Vagina (tissue), 2 donors: ENCODE data around the gene ZNF579. TPM values are rescaled to one million over a fixed set of nuclear protein-coding genes. Genes with fewer than 3 reads are reported as not detected.
A peak's percentile ranks its signal among the peaks of the same experiment; 100 is the strongest.

Experiments
- DNase-seq, 2 donors: peaks; one replicate each; pipeline ENCODE4 v3.0.0-alpha.2; 2017; ENCODE audit errors: extremely low spot score in 2 of 2
- H3K27ac ChIP-seq: fragments of 200-600 bp; sonication (generic); one replicate; pipeline ENCODE4 v1.5.1; 2019
- H3K27me3 ChIP-seq: fragments of 200-600 bp; sonication (generic); one replicate; pipeline ENCODE4 v1.5.1; 2019
- H3K36me3 ChIP-seq, 2 donors: fragments of 200-600 bp; sonication (generic); one replicate each; pipeline ENCODE4 v1.5.1; 2017 to 2019
- H3K4me1 ChIP-seq: fragments of 200-600 bp; sonication (generic); one replicate; pipeline ENCODE4 v1.5.1; 2019
- H3K4me3 ChIP-seq, 2 donors: fragments of 200-600 bp; sonication (generic); 1 replicate in 1 of 2; 2 replicates in 1 of 2; pipeline ENCODE4 v1.5.1; 2016 to 2019
- H3K9me3 ChIP-seq: fragments of 200-600 bp; sonication (generic); one replicate; pipeline ENCODE4 v1.5.1; 2019
- CTCF ChIP-seq, 3 experiments: fragments of 450-650 bp in 2 of 3; fragments of 200-600 bp in 1 of 3; sonication (generic) in 1 of 3; IDR thresholded peaks; one replicate each; pipeline ENCODE4 v1.5.1; 2017 to 2019; ENCODE audit warnings: antibody characterized with exemption in 3 of 3, mild to moderate bottlenecking in 2 of 3, moderate library complexity in 2 of 3
- POLR2A ChIP-seq, 2 donors: fragments of 450-650 bp; IDR thresholded peaks; one replicate each; pipeline ENCODE4 v1.6.1; 2017; ENCODE audit warnings: antibody characterized with exemption in 2 of 2, mild to moderate bottlenecking in 2 of 2, moderate library complexity in 2 of 2
- POLR2AphosphoS5 ChIP-seq, 2 donors: sonication (generic); formaldehyde crosslinking; IDR thresholded peaks; one replicate each; pipeline ENCODE4 v1.9.0; 2017; ENCODE audit warnings: antibody characterized with exemption in 2 of 2, mild to moderate bottlenecking in 2 of 2, low read depth in 1 of 2; ENCODE audit not compliant: insufficient read depth in 1 of 2
- intact Hi-C: fragments of 100-400 bp; cut with DNase I; formaldehyde crosslinking; loops from one replicate; pipeline ENCODE4 v1.15.1; 2023
- total RNA-seq: library from RNA; depleted of rRNA; stranded (reverse); fragments of >200 nt; gene quantifications from one replicate; pipeline ENCODE4 v1.2.3, GENCODE V29; 2016

ZNF579 gene
- total RNA-seq: 3.2 TPM

DNA sequence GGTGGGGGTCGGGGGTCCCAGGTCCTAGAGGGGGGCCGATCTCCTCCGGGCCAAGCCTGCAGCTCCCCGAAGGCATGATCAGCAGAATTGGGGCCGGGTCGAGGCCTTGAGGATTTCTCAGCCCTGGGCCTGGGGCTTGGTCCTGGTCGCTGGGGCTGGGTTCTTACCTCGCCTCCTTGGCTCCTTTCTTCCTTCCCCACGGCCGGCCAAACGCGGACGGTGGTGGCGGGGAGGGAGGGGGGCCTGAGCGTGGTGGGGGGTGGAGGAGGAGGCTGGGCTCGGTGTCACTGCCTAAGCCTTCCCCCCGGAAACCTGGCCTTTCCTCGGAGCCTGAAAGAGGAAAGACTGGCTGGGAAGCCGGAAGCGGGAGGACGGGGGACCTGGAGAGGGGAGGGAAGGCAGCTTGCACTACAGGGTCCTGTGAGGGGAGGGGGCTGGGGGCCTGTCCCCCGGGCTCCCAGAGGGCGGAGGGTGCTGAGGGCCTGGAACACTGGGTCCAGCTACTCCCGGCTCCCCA, at the start of gene ZNF579:
TSS of gene ZNF579 (minus strand) at position 221 of the 517 bp plus-strand sequence. CDS start 1,209 bp downstream, outside the sequence.
- H3K27ac ChIP-seq: peak within 1 kb of the TSS; percentile 96
- intact Hi-C loops: no loop called here
- no peak for TF ChIP-seq POLR2A (IDR thresholded peaks at IDR 0.05)
- TF ChIP-seq CTCF (IDR thresholded peaks at IDR 0.05): no peak
- TF ChIP-seq POLR2AphosphoS5 (IDR thresholded peaks at IDR 0.05; ENCODE audit: insufficient read depth in 1 of 2, low read depth in 1 of 2): peak; percentile 15 to 48
- H3K4me3 ChIP-seq: peak within 1 kb of the TSS; percentile 96
- no peaks in the 10 kb centered on the region for H3K27me3 ChIP-seq
- no peak for DNase-seq
- peaks cover 27% of the 10 kb centered on the region for H3K4me1 ChIP-seq
- H3K9me3 ChIP-seq: no peaks in the 10 kb centered on the region
- peaks cover 0 to 7% of the 10 kb centered on the region in 2 donors for H3K36me3 ChIP-seq

DNA sequence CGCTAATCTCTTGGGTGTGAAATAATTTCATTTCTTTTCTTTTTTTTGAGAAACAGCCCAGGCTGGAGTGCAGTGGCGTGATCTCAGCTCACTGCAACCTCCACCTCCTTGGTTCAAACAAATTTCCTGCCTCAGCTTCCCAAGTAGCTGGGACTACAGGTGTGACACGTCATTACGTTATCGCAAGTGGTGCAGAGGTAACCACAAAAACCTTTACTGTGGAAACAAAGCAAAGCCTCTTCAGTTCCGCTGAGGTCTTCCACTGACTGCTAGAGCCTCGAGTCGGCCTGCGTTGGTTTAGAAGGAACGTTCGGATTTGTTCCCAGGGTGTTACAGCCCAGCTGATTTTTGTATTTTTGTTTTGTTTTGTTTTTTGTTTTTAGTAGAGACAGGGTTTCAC, 45.7 kb upstream of the ZNF579 start:
- no peak overlapping the region for H3K4me3 ChIP-seq
- H3K4me1 ChIP-seq: peaks cover 14% of the 10 kb centered on the region
- TF ChIP-seq POLR2AphosphoS5 (IDR thresholded peaks at IDR 0.05; ENCODE audit: insufficient read depth in 1 of 2, low read depth in 1 of 2): no peak
- TF ChIP-seq POLR2A (IDR thresholded peaks at IDR 0.05): no peak
- no peak overlapping the region for H3K27ac ChIP-seq
- H3K36me3 ChIP-seq: no peaks in the 10 kb centered on the region
- intact Hi-C loops: no loop called here
- DNase-seq: no peak
- H3K9me3 ChIP-seq: no peaks in the 10 kb centered on the region
- no peaks in the 10 kb centered on the region for H3K27me3 ChIP-seq

DNA sequence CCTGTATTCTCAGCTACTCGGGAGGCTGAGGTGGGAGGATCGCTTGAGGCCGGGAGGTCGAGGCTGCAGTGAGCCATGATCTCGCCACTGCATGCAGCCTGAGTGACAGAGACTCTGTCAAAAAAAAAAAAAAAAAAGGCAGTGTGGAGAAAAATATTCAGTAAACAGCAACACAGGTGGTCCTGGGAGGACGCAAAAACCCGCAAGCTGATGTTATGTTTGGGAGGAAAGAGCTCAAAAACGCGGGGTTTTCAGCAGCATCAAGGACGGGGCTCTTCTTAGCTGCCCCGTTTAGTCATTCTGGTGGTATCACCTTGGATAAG, 44.3 kb upstream of the ZNF579 start:
- Histone ChIP-seq H3K4me1 (peaks cover 14% of the 10 kb centered on the region), H3K4me3 (peak overlapping the region; percentile 64 to 69), H3K9me3 (no peaks in the 10 kb centered on the region), H3K36me3 (no peaks in the 10 kb centered on the region), H3K27ac (peak overlapping the region; percentile 97), H3K27me3 (no peaks in the 10 kb centered on the region)
- intact Hi-C loops: no loop called here
- no peak for TF ChIP-seq POLR2A (IDR thresholded peaks at IDR 0.05)
- TF ChIP-seq POLR2AphosphoS5 (IDR thresholded peaks at IDR 0.05; ENCODE audit: insufficient read depth in 1 of 2, low read depth in 1 of 2): no peak
- no peak for TF ChIP-seq CTCF (IDR thresholded peaks at IDR 0.05)
- no peak for DNase-seq

- H3K4me3 ChIP-seq: peak within 1 kb of the TSS; percentile 64 to 69
- TF ChIP-seq POLR2A (IDR thresholded peaks at IDR 0.05) (peak in 1 of 2 donors; percentile 8), CTCF (IDR thresholded peaks at IDR 0.05) (no peak), POLR2AphosphoS5 (IDR thresholded peaks at IDR 0.05; ENCODE audit: insufficient read depth in 1 of 2, low read depth in 1 of 2) (peak; percentile 60 to 68)
- peak within 1 kb of the TSS; percentile 97 for H3K27ac ChIP-seq
- intact Hi-C loops: no loop called here
- no peaks in the 10 kb centered on the region for H3K36me3 ChIP-seq
- no peaks in the 10 kb centered on the region for H3K27me3 ChIP-seq
- no peaks in the 10 kb centered on the region for H3K9me3 ChIP-seq
- H3K4me1 ChIP-seq: peaks cover 14% of the 10 kb centered on the region
- DNase-seq: no peak
Observed at GRCh38 chr19:55624109-55625003, 43.7 kb upstream of the ZNF579 start, which contains the start of gene ZNF784. TSS of gene ZNF784 (minus strand) at chr19:55624566. CDS start at chr19:55624561, 5 bp downstream.

GRCh38 chr19:55623561-55623960, 42.9 kb upstream of the ZNF579 start:
- intact Hi-C loops: no loop called here
- H3K4me1 ChIP-seq: peaks cover 14% of the 10 kb centered on the region
- H3K27me3 ChIP-seq: no peaks in the 10 kb centered on the region
- peak overlapping the region; percentile 97 for H3K27ac ChIP-seq
- no peaks in the 10 kb centered on the region for H3K9me3 ChIP-seq
- TF ChIP-seq POLR2A (IDR thresholded peaks at IDR 0.05) (no peak), CTCF (IDR thresholded peaks at IDR 0.05) (no peak), POLR2AphosphoS5 (IDR thresholded peaks at IDR 0.05; ENCODE audit: insufficient read depth in 1 of 2, low read depth in 1 of 2) (no peak)
- peak overlapping the region in 1 of 2 donors; percentile 69 for H3K4me3 ChIP-seq
- no peaks in the 10 kb centered on the region for H3K36me3 ChIP-seq
- no peak for DNase-seq
